Fibroblast of pulmonary artery (primary cell): Measurements from ENCODE around the gene SMARCC2.
A peak's percentile ranks its signal among the peaks of the same experiment; 100 is the strongest.

Source experiments
- DNase-seq: peaks from one replicate; pipeline ENCODE4 v3.0.0-alpha.2; 2010; ENCODE audit warnings: low read depth
- H3K4me3 ChIP-seq: replicated peaks from 2 replicates; pipeline ENCODE4 v1.5.1; 2011; ENCODE audit warnings: low read depth, mild to moderate bottlenecking, control low read depth, low read length, moderate library complexity
- TF ChIP-seq, protein P1 (sequence below): IDR thresholded peaks from 2 replicates; pipeline ENCODE4 v1.5.1; 2011; ENCODE audit warnings: mild to moderate bottlenecking, control low read depth, low read length, inconsistent platforms; ENCODE audit errors: missing control alignments

SMARCC2 gene

DNA sequence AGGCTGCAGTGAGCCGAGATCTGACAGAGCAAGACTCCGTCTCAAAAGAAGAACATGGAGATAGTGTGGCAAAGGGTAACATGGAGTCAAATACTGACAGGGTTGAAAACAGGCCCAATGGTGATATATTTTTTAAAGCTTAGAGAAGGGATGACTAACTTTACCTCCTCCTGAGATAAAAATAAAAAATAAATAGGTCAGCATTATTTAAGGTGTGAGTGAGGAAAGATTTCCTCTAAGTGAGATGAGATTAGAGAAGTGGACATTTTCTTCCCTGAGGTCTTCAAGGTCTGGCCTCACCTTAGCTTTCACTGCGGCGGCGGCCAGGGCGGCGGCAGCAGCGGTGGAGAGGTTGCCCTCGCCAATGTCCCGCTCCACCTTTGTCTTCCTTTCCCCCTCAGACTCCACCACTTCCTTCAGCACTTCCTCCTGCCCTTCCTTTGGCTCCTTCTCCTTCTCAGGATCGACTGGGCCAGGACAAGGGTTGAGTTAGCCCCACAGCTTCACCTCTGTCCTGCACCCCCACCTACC, 20.0 kb downstream of the SMARCC2 start:
- TF ChIP-seq, protein P1, sequence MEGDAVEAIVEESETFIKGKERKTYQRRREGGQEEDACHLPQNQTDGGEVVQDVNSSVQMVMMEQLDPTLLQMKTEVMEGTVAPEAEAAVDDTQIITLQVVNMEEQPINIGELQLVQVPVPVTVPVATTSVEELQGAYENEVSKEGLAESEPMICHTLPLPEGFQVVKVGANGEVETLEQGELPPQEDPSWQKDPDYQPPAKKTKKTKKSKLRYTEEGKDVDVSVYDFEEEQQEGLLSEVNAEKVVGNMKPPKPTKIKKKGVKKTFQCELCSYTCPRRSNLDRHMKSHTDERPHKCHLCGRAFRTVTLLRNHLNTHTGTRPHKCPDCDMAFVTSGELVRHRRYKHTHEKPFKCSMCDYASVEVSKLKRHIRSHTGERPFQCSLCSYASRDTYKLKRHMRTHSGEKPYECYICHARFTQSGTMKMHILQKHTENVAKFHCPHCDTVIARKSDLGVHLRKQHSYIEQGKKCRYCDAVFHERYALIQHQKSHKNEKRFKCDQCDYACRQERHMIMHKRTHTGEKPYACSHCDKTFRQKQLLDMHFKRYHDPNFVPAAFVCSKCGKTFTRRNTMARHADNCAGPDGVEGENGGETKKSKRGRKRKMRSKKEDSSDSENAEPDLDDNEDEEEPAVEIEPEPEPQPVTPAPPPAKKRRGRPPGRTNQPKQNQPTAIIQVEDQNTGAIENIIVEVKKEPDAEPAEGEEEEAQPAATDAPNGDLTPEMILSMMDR, result no peak
- no peak overlapping the region for H3K4me3 ChIP-seq
- no peak for DNase-seq

DNA sequence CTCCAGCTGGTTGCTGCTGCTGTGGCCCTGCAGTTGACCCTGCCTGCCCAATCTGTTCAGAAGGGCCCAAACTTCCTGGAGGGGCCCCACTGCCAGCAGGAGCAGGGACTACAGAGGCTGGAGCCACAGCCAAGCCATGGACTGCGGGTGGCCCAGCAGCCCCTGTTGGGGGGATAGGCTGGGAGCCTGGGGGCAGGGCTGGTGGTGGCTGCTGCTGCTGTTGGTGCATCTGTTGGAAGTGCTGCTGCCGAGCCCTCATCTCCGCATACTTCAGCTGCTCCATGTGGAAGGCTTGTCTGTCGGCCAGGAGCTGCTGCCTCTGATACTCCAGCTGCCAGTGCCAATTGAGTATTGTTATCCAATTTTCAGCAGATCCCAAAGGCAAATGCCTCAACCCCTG, 23.9 kb downstream of the SMARCC2 start:
- TF ChIP-seq, protein P1, result no peak
- DNase-seq, result no peak
- no peak overlapping the region for H3K4me3 ChIP-seq

DNA sequence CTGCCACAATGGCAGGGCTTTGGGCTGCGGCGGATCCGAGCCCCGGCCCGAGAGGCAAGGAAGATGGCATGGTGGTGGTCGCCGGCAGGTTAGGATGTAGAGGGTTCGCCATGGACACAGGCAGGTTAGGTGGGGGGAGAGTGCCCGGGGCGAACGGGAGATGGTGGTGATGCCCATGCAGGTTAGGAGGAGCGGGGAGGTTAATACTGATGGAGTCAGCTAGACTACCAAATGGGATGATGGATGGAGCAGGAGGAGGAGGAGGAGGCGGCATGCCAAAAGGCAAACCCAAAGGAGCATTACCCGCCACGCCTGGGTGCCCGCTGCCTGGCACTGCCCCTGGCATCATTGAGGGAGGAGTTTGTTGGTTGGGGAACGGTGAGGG, 24.9 kb downstream of the SMARCC2 start:
- no peak overlapping the region for H3K4me3 ChIP-seq
- TF ChIP-seq, protein P1, result no peak
- DNase-seq, result no peak

DNA sequence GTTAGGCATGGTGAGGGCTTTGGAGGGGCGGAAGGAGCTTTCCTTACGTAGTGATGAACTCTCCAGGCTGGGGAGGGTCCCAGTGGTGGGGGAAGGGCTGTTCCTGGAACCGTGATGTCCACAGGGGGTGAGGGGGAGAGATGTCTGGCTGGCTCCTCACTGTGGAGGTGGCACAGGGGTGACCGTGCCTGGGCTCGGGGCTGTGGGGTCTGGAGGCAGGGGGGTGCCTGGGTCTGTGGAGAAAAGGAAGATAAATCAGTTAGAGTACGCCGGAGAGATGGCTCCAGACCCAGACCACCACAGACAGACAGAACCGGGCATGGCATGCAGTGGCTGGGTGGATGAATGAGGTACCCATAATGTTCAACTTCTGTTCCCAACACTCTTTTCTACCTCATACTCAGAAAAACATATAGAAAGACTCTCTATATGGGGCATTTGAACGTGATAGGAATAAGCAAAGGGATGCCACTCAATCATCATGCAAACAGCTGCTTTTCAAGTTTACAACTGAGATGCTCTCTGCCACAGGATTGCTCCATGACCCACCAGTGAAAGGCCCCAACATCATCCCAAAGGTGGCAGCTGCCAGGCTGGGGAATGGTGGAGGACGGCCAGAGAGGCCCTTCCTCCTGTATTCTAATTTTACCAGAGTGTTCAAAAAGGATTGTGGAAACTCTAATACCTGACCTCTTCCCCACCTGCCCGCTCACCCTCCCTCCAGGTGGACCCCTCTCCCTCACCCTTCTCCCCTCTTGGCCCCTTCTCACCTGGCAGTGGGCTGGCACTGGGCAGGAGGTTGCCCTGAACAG, 25.5 kb downstream of the SMARCC2 start:
- TF ChIP-seq, protein P1, result no peak
- no peak overlapping the region for H3K4me3 ChIP-seq
- no peak for DNase-seq

DNA sequence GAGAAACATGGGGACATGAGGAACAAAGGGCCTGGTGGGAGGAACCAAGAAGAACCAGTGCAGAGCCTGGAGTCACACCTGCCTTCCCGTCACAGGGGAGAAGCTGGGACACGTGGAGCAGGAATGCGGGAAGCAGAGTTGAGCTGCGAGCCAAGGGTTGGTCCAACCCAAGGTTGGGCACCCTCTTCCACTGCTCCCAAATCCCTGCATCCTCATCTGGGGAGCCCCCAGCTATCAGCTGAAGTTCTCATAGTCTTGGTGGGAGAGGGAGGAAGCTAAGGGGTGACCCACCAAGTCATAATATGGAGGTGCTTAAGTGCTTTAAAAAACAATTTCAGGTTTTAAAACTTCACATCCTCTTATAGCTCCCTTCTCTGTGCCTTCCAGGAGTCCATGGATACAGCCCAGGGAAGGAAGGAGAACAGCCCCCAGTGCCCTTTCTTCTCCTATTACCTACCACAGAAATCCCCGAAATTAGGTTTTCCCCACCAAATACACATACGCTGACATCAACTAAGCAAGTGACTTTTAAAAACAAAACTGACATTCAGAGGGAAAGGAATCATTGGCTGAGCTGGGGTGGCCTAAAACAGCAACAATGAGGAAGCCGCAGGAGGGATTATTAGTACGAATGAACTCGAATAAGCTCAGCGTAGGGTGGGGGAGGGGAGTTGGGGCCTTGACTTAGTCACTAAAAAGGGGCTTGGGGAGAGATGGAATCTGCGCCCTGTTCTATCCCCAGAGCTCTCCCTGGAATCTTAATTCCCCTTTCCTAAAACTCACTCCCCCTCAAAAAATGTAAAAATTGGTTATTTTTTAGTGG, 26.6 kb downstream of the SMARCC2 start:
- TF ChIP-seq, protein P1, result no peak
- peak; percentile 20 for DNase-seq
- H3K4me3 ChIP-seq, result no peak overlapping the region

DNA sequence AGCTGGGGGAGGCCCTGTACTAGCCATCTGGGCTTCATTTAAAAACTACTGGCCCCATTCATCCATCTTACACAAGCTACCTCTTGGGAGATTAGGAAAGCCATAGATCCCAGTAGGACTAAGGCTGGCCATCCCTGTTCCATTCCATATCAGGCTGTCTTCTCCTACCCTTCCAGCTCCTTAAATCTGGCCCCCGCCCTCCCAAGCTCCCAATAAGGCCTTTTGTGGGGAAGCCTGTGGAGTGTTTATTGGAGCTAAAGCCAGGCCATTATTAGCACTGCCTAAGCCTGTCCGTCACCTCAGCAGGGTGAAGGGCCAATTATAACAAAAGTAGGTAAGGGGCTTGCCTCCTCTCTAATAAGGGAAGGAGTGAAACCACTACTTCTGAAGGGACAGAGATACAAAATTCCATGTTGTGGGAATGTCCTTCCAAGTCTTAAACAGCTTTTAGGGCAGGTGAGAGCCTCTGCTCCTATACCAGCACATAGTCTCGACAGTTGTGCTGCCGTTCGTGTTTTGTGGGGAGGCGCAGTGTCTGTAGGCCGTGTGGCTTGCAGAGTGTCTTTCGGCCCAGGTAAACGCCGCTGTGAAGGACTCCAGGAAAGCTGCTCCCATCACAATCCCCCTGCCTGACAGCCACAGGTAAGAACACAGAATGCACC, 27.5 kb downstream of the SMARCC2 start:
- no peak overlapping the region for H3K4me3 ChIP-seq
- peak; percentile 12 for DNase-seq
- TF ChIP-seq, protein P1, result no peak
